Ectodermal cell (in vitro differentiated cells): ENCODE data around the gene ZNF467.

ENCODE experiments used
- H3K27ac ChIP-seq: 2 replicates; pipeline ENCODE4 v1.7.0; 2013; ENCODE audit warnings: mild to moderate bottlenecking, low read depth, low read length; ENCODE audit not compliant: insufficient read depth, poor library complexity, severe bottlenecking
- H3K27me3 ChIP-seq: 2 replicates; pipeline ENCODE4 v1.7.0; 2013; ENCODE audit warnings: mild to moderate bottlenecking, low read length; ENCODE audit not compliant: insufficient read depth, control insufficient read depth, poor library complexity, severe bottlenecking
- H3K36me3 ChIP-seq: one replicate; pipeline ENCODE4 v1.7.0; 2013; ENCODE audit warnings: low read length; ENCODE audit not compliant: control insufficient read depth, insufficient read depth
- H3K4me1 ChIP-seq: one replicate; pipeline ENCODE4 v1.7.0; 2013; ENCODE audit warnings: low read length; ENCODE audit not compliant: control insufficient read depth, insufficient read depth
- H3K4me3 ChIP-seq: 2 replicates; pipeline ENCODE4 v1.7.0; 2013; ENCODE audit warnings: low read depth, low read length, control low read depth; ENCODE audit not compliant: insufficient read depth
- H3K9me3 ChIP-seq: 2 replicates; pipeline ENCODE4 v1.7.0; 2013; ENCODE audit warnings: mild to moderate bottlenecking, low read length, moderate library complexity; ENCODE audit not compliant: control insufficient read depth
- WGBS, 2 experiments: methylation state at CpG; one replicate each; pipeline ENCODE4 v1.1.7; 2013; ENCODE audit warnings: missing lambda C conversion rate in 2 of 2; 5-methylcytosine and 5-hydroxymethylcytosine counted together

ZNF467 gene

GRCh38 chr7:149763563-149764240 is 9.7 kb downstream of the ZNF467 start:
- 83 to 84% methylated on average over 21 of the region's 22 CpGs for WGBS, 2 experiments
- H3K27ac ChIP-seq, result no peak overlapping the region
- H3K4me1 ChIP-seq, result peaks cover 13% of the 10 kb centered on the region
- no peaks in the 10 kb centered on the region for H3K36me3 ChIP-seq
- H3K4me3 ChIP-seq, result no peak overlapping the region
- no peaks in the 10 kb centered on the region for H3K9me3 ChIP-seq
- peaks cover 80% of the 10 kb centered on the region for H3K27me3 ChIP-seq

GRCh38 chr7:149762610-149763009 is 10.8 kb downstream of the ZNF467 start:
- peaks cover 69% of the 10 kb centered on the region for H3K27me3 ChIP-seq
- H3K36me3 ChIP-seq, result no peaks in the 10 kb centered on the region
- no peak overlapping the region for H3K27ac ChIP-seq
- WGBS, 2 experiments, result 89 to 92% methylated on average over 10 of the region's 10 CpGs
- H3K9me3 ChIP-seq, result no peaks in the 10 kb centered on the region
- H3K4me3 ChIP-seq, result no peak overlapping the region
- peaks cover 13% of the 10 kb centered on the region for H3K4me1 ChIP-seq

- Histone ChIP-seq H3K27me3 (peaks cover 64% of the 10 kb centered on the region), H3K9me3 (no peaks in the 10 kb centered on the region), H3K4me1 (peaks cover 13% of the 10 kb centered on the region), H3K36me3 (no peaks in the 10 kb centered on the region), H3K4me3 (no peak overlapping the region), H3K27ac (no peak overlapping the region)
- WGBS, 2 experiments, result 91 to 95% methylated on average over 4 of the region's 4 CpGs
Measured at GRCh38 chr7:149762089-149762488, 11.3 kb downstream of the ZNF467 start.

- 83 to 88% methylated on average over 5 of the region's 5 CpGs for WGBS, 2 experiments
- no peaks in the 10 kb centered on the region for H3K9me3 ChIP-seq
- H3K27me3 ChIP-seq, result peaks cover 56% of the 10 kb centered on the region
- no peaks in the 10 kb centered on the region for H3K36me3 ChIP-seq
- no peak overlapping the region for H3K27ac ChIP-seq
- H3K4me1 ChIP-seq, result peaks cover 13% of the 10 kb centered on the region
- H3K4me3 ChIP-seq, result no peak overlapping the region
Measured at GRCh38 chr7:149761307-149761706, 12.1 kb downstream of the ZNF467 start.

GRCh38 chr7:149760538-149760937 is 12.8 kb downstream of the ZNF467 start:
- Histone ChIP-seq H3K9me3 (no peaks in the 10 kb centered on the region), H3K4me3 (no peak overlapping the region), H3K4me1 (peaks cover 12% of the 10 kb centered on the region), H3K27ac (no peak overlapping the region), H3K36me3 (no peaks in the 10 kb centered on the region), H3K27me3 (peaks cover 48% of the 10 kb centered on the region)
- 94 to 95% methylated on average over 6 of the region's 6 CpGs for WGBS, 2 experiments

GRCh38 chr7:149759093-149759860 is 14.1 kb downstream of the ZNF467 start:
- no peaks in the 10 kb centered on the region for H3K9me3 ChIP-seq
- no peaks in the 10 kb centered on the region for H3K36me3 ChIP-seq
- WGBS, 2 experiments, result 77 to 78% methylated on average over 12 of the region's 12 CpGs
- no peak overlapping the region for H3K4me3 ChIP-seq
- H3K27ac ChIP-seq, result no peak overlapping the region
- peaks cover 35% of the 10 kb centered on the region for H3K27me3 ChIP-seq
- H3K4me1 ChIP-seq, result peaks cover 1% of the 10 kb centered on the region

- H3K36me3 ChIP-seq, result no peaks in the 10 kb centered on the region
- no peak overlapping the region for H3K27ac ChIP-seq
- H3K27me3 ChIP-seq, result no peaks in the 10 kb centered on the region
- H3K4me3 ChIP-seq, result no peak overlapping the region
- peaks cover 4% of the 10 kb centered on the region for H3K4me1 ChIP-seq
- H3K9me3 ChIP-seq, result no peaks in the 10 kb centered on the region
- 59 to 63% methylated on average over 20 of the region's 20 CpGs for WGBS, 2 experiments
Measured at GRCh38 chr7:149753375-149754233, 19.8 kb downstream of the ZNF467 start.

GRCh38 chr7:149752646-149753045 is 20.7 kb downstream of the ZNF467 start:
- Histone ChIP-seq H3K27ac (no peak overlapping the region), H3K4me3 (no peak overlapping the region), H3K4me1 (peaks cover 8% of the 10 kb centered on the region), H3K36me3 (no peaks in the 10 kb centered on the region), H3K9me3 (no peaks in the 10 kb centered on the region), H3K27me3 (no peaks in the 10 kb centered on the region)
- 86 to 89% methylated on average over 5 of the region's 5 CpGs for WGBS, 2 experiments

GRCh38 chr7:149751043-149751775 is 22.2 kb downstream of the ZNF467 start:
- H3K27ac ChIP-seq, result no peak overlapping the region
- 85% methylated on average over 8 of the region's 8 CpGs for WGBS, 2 experiments
- H3K36me3 ChIP-seq, result no peaks in the 10 kb centered on the region
- H3K27me3 ChIP-seq, result no peaks in the 10 kb centered on the region
- no peak overlapping the region for H3K4me3 ChIP-seq
- H3K4me1 ChIP-seq, result peaks cover 8% of the 10 kb centered on the region
- H3K9me3 ChIP-seq, result no peaks in the 10 kb centered on the region
